ENCODE data around the gene HOXA3.

HOXA3 gene

GRCh38 chr7:27111751-27112277 lies 40.6 kb downstream of the HOXA3 start:
- no peak for DNase-seq

GRCh38 chr7:27111042-27111750 lies 41.2 kb downstream of the HOXA3 start:
- no peak for DNase-seq

DNA sequence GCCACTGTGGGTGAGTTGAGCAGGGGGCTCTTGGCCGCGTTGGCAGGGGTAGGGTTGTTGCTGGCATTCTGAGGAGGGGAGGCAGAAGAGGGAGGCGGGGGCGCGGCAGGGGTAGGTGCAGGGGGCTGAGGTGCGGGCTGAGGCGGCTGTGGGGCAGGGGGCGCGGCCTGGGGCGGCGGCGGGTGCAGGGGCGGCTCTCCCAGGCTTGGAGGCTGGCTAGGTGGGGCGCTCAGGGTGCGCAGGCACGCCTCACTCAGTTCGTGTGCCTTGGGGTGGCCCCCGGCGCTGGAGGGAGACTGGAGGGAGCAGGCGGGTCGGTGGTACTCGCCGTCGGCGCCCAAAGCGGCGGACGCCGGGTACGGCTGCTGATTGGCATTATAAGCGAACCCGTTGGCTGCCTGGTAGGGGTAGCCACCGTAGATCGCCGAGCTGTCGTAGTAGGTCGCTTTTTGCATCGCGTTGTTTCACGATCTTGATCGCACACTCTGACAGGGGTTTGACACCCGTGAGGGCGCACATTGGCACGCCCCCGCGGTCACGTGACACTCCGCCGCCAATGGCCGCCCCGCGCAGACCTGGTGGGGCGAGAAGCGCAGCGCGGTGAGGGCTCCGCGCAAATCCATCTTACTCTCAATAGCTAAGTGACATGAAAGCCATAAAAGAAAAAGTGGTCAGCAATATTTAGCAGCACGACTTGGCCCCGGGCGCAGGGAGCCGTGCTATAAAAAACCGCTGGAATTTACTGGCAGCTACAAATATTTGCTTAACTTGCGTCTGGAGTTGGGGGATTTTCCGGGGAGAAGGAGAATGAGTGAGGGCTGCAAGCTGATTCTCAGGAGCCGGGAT lies 42.0 kb downstream of the HOXA3 start:
- no peak for DNase-seq

GRCh38 chr7:27109466-27110185 lies 42.8 kb downstream of the HOXA3 start:
- DNase-seq, result no peak

DNA sequence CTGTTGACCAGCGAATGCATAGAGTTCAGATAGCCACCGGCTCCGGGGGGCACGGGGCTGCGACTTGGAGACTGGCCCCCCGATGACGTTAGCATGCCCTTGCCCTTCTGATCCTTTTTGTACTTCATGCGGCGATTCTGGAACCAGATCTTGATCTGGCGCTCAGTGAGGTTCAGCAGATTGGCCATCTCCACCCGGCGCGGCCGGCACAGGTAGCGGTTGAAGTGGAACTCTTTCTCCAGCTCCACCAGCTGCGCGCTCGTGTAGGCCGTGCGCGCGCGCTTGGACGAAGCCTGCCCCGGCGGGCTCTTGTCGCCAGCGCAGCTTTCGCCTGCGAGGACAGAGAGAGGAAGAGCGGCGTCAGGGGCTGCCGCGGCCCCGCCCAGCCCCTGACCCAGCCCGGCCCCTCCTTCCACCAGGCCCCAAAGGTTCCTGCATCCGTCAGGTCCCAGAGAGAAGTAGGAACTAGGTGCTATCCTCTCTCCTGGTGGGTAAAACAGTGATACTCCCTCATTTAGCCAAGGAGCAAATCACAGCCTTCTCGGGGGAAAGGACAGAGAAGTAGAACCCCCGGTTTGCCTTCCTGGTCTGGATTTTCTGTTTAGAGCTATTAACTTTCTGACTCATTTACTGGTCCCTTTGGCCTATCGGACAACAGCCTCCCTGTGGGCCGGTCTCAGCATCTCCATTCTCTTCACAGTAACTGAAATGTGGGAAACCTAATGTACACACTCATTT lies 43.8 kb downstream of the HOXA3 start:
- no peak for DNase-seq

DNA sequence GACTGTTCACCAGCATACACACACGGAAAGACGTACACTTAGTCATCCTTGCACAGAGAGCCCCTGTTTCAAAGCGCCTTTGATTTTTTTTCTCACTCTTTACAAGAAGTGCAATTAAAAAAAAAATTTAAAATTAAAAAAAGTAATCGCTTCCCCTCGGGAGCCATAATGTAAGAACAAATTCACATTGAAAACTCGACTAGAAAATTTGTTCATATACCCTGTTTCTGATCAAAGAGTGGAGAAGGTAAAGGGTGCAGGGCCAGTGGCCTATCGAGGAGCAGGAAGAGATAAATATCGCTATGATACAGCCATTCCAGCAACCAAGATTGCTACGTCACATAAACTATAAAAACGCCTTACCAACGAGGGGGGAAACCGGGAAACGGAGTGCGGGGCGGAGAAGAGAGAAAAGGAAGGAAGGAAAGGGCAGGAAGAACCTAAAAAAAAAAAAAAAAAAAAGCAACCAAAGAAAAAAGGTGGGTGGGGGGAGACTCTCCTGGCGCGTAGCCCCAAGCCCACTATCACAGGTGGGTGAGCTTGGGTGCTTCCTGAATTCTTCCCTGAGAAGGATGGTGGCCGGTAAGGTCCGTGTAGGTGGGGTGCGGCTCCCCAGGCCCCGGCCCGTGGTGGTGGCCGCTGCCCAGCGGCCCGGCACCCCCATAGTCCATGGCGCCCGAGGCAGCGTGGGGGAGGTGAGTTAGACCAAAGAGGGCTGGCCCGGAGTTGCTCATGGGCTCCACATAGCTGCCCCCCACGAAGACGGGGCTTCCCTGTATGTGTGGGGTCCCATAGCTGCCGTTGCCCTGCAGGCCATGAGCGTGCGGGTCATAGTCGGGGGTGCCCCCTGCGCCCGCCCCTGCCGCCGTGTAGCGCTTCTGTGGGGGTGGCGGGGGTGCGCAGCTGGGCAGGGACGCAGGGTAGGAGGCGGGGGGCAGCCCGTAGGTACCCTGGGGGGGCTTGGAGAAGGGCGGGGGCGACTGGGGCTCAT lies 44.7 kb downstream of the HOXA3 start:
- no peak for DNase-seq

DNA sequence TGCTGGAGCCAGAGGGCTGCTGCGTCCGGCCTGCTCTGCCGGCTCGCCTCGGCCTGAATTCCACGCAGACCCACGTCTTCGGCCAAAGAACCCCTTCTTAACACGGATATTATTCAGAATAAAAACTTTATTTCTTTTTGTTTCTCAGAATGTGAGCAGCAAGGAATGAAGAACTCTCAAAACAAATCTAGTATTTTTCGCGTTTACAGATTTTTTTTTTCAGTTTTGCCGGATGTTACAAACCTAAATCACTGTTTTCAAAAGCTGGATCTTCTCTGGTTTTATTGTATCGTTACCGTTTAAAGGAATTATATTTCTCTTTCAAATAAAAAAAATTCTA lies 45.5 kb downstream of the HOXA3 start:
- no peak for DNase-seq

DNA sequence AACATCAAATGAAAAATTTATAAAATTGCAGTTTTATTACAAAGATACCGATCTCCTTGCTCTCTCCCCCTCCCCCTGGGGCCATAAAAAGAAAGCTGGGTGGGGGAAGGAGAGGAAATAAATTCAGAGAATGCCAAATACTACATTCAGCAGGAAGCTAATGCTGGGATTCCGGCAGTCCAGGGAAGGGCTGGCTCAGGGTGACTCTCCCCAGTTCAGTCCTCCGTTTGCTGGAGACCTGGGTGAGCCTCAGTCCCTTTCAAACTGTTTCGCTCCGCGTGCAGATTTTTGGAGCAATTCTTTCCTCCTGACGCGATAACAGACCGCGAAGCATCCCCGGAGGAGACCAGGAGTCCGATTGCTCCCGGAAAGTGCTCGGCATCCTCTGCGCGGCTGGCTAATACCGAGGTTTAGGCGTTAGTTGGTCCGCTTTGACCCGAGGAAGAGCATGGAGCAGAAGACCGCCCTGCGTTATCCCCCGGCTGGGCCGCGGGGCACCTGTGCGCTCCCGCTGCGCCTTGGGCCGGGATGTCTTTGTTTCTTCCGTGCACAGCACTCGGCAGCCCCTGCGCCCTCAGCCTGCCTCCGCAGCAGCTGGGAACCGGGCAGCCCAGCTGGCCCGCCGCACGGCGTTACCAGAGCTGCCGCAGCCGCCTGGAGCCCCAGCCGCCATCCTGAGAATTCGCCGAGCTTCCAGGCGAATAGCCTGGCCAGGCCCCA lies 46.0 kb downstream of the HOXA3 start:
- no peak for DNase-seq

DNA sequence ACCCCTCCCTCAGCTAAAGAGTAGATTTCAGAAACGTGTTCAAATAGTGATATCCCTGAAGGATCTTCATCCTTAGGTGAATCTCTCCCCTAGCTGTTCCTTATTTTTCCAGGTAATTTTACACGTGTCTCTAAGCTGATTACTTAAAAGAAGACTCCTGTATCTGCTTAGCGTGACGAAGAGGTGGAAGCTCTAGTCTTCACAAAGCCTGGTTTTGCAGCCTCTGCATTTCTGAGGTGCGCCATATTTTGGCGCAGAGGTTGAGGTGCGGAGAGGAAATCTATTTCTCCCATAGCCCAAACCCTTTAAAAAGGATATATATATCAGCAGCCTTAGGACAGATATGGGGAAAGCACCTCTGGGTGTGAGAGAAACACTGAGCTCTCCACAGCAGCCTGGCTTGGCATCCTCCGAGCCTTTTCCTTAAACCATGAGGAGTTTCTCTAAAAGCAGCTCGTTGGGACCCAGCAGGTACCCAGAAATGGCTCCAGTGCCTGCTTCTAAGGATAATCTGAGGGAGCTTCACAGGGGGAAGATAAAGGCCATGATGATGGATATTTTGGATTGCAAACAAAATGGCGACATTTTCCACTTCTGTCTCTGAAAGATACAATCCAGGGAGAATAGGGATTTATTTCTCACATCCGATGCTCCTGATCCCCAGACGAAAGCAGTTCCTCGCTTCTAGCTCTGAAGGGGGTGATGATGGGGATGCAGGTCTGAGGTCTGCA lies 46.9 kb downstream of the HOXA3 start:
- no peak for DNase-seq

GRCh38 chr7:27104341-27105058 lies 47.9 kb downstream of the HOXA3 start:
- DNase-seq, result no peak

GRCh38 chr7:27103489-27104226 lies 48.7 kb downstream of the HOXA3 start:
- no peak for DNase-seq

DNA sequence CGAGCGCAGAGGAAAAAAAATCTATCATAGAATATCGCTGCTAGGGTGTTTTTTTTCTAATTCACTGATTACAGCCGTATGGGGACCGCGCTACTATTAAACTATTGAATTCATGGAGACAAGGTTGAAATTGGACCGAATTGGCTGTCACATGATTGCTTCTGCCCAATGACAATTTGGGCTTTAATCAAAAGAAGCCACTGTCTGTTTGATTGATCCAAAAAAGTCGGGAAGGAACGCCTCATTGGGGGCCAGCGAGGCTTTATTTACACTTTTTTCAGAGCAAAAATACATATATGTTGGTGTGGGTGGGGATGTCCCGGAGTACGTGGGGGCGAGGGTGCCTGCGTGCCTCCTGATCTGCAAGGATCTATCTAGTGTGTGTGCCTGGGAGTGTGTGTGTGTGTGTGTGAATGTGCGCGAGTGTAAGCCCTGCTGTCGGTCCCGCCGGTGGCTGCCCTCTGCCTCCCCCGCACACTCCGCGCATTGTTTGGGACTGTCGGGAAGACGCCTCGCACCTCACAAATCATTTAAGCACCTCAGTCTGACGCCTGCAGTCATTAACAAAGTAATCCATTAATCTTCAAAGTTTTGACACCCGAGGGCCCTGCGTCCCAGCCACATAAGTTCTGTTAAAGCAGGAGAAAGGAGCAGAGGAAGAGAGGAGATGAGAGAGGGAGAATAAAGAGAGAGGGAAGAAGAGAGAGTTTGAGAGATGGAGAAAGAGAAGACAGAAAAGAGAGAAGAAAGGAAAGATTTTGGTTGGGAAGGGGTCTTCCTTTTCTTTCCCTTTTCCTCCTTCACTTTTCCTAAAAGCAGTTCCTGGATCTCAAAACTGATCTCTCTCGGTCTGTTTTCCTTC lies 49.6 kb downstream of the HOXA3 start, which contains the start of gene HOXA2:
Gene HOXA2, minus strand, starts transcription at position 103 of the 862 bp plus-strand sequence. CDS start 183 bp downstream, outside the sequence.
- DNase-seq, result no peak

DNA sequence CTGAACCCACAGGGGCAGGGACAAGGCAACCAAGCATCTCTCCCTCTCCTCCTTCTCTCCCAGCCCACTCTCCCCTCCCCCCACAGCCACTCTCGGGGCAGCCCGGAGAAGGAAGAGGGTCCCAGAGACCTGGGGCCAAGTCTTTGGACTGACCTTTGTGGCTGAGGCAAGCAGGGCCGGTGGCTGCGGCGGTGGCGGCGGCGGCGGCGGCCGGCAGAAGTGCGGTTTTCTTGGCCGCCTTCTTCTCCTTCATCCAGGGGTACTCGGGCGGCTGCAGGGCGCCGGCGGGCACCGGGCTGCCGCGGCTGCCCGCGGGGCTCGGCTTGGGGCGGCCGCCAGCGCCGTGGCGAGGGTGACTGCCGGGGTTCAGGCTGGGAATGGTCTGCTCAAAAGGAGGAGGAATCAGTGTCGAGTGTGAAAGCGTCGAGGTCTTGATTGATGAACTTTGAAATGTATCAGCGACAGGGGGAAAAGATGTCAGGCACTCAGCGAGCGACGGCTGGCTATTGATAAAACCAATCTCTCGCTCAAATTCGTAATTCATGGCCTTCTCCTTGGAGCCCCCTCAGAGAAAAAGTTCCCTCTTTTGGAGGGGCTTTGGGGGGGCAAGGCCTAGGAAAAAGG lies 50.3 kb downstream of the HOXA3 start:
- no peak for DNase-seq

- no peak for DNase-seq
These were observed 51.0 kb downstream of the HOXA3 start for GRCh38 chr7:27101171-27101956.

- DNase-seq, result no peak
These were observed 51.7 kb downstream of the HOXA3 start for GRCh38 chr7:27100694-27101170.

All from DMS79 (cell line).